Sigmoid colon (tissue), 4 donors: ENCODE results near the gene NGDN.

Experiments
- CTCF ChIP-seq, 4 experiments: fragments of 450-650 bp in 3 of 4; fragments of 200-600 bp in 1 of 4; IDR thresholded peaks; one replicate each; pipeline ENCODE4 v1.5.1; 2016 to 2019; ENCODE audit warnings: antibody characterized with exemption in 4 of 4, mild to moderate bottlenecking in 3 of 4, moderate library complexity in 2 of 4
- EP300 ChIP-seq, 4 donors: sonication (generic); formaldehyde crosslinking; IDR thresholded peaks; one replicate each; pipeline ENCODE4 v1.6.1; 2017; ENCODE audit warnings: antibody characterized with exemption in 4 of 4
- POLR2A ChIP-seq, 2 donors: fragments of 450-650 bp; IDR thresholded peaks; one replicate each; pipeline ENCODE4 v1.6.1; 2016; ENCODE audit warnings: antibody characterized with exemption in 2 of 2, mild to moderate bottlenecking in 2 of 2, moderate library complexity in 2 of 2
- POLR2AphosphoS5 ChIP-seq, 4 donors: sonication (generic); formaldehyde crosslinking; IDR thresholded peaks; one replicate each; pipeline ENCODE4 v1.6.1; 2017; ENCODE audit warnings: antibody characterized with exemption in 4 of 4

GRCh38 chr14:23494223-23494622, 24.7 kb downstream of the NGDN start:
- TF ChIP-seq CTCF (IDR thresholded peaks at IDR 0.05) (no peak), POLR2A (IDR thresholded peaks at IDR 0.05) (no peak), EP300 (IDR thresholded peaks at IDR 0.05) (no peak), POLR2AphosphoS5 (IDR thresholded peaks at IDR 0.05) (no peak)
